ENCODE measurements around the gene FAM20C.

DNA sequence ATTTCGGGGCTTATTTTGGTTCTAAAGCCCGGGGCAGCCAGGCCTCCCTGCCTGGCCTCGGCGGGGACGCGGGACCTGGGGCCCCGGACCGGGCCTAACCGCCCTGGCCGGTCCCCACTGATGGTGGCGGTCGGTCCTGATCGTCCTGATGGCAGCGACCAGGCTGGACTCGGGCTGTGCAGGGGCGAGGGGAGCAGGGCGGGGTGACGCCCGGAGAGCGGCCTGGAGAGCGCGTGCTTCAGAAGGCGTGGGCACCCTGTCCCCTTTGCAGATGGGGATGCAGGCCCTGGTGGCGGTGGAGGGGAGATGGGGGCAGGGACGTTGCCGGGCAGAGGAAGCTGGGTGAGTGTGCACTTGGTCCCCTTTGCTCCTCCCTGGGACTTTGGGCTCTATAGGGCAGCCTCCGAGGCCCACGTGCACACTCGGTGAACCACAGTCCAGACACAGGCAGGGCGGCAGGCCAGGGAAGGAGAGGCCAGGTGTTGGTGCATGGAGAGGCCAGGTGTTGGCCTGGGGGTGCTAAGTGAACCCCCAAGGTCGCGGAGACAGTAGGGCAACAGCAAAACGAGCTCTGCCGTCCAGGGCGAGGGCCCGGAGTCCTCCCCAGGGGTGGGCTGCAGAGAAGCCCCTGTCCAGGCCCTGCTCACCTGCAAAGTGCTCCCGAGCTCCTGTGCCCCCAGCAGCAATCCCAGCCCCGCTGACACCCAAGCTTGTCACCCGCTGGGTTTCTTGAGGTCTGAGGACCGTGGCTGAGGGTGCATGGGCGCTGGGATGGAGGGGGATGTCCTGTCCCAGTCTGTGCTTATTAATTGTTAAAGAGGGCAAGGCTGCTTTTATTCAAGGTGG, 42.4 kb upstream of the FAM20C start:
- TF ChIP-seq, protein P1, sequence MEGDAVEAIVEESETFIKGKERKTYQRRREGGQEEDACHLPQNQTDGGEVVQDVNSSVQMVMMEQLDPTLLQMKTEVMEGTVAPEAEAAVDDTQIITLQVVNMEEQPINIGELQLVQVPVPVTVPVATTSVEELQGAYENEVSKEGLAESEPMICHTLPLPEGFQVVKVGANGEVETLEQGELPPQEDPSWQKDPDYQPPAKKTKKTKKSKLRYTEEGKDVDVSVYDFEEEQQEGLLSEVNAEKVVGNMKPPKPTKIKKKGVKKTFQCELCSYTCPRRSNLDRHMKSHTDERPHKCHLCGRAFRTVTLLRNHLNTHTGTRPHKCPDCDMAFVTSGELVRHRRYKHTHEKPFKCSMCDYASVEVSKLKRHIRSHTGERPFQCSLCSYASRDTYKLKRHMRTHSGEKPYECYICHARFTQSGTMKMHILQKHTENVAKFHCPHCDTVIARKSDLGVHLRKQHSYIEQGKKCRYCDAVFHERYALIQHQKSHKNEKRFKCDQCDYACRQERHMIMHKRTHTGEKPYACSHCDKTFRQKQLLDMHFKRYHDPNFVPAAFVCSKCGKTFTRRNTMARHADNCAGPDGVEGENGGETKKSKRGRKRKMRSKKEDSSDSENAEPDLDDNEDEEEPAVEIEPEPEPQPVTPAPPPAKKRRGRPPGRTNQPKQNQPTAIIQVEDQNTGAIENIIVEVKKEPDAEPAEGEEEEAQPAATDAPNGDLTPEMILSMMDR (conservative IDR thresholded peaks at IDR 0.05 in 1 of 2, IDR thresholded peaks at IDR 0.05 in 1 of 2; ENCODE audit: extremely low read depth in 1 of 2, insufficient read depth in 1 of 2, low read depth in 1 of 2, low read length in 2 of 2): no peak
- TF ChIP-seq EZH2 (IDR thresholded peaks at IDR 0.05; ENCODE audit: borderline replicate concordance, low read length): no peak

Measured in mammary epithelial cell (primary cell).